ENCODE data around the gene PGS1. TPM values are rescaled to one million over a fixed set of nuclear protein-coding genes. Genes with fewer than 3 reads are reported as not detected.
A peak's percentile ranks its signal among the peaks of the same experiment; 100 is the strongest.

The PGS1 gene
- total and polyA plus RNA-seq, 8 donors: 42.9 to 83.6 (median 58.7) TPM

DNA sequence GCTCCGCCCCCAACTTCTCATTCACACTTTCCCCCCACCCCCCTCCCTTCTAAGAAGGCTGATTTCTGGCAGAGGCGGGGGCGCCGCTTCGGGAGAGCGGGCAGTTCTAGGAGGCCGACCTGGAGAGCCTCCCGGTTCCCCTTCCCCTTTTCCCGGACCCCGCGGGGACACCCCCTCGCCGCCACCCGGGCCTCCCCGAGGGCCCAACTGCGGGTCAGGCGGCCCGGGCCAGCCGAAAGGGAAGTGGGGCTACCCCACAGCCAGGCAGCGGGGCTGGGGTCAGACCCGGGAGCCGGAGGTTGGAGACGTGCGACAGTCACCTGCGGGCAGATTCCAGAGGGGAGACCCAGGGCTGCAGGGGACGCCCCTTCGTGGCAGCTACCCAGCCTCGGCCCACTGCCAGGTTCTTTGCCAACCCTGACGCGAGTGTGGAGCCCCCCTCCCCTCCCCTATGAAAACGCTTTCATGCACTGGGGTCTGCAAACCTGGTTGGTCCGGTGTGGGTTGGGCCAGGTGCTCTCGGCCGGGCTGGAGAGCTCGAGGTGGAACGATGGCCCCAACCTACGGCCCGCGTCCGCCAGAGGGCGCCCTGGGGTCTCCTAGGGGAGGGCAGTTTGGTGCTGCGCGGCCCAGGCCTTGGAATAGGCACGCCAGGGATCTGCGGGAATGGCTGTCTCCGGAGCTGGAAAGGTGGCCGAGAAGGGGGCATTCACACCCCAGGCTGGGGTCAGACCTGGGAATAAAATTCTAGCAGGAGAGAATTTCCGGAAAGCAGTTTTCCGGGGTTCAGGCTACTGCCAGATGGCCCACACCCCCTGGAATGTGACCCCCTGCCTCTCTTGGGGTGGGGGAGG is 17.9 kb upstream of the PGS1 start:
- H3K4me3 ChIP-seq: peak overlapping the region; percentile 31 to 96
- no peaks in the 10 kb centered on the region for H3K27me3 ChIP-seq
- H3K36me3 ChIP-seq: peaks cover 0 to 36% of the 10 kb centered on the region in 2 donors
- DNase-seq (peak; percentile 75 to 100 (median 92)), ATAC-seq (peak; percentile 77)
- intact Hi-C loops (cut with DNase I): loop anchor here in 1 of 2 donors (5.0 kb wide), 1 partner anchor 62 kb away; no protein-coding TSS in a partner anchor
- H3K9me3 ChIP-seq: no peaks in the 10 kb centered on the region
- H3K27ac ChIP-seq: peak overlapping the region; percentile 93 to 98
- peaks cover 31 to 60% of the 10 kb centered on the region in 2 donors for H3K4me1 ChIP-seq
- TF ChIP-seq, protein P1, sequence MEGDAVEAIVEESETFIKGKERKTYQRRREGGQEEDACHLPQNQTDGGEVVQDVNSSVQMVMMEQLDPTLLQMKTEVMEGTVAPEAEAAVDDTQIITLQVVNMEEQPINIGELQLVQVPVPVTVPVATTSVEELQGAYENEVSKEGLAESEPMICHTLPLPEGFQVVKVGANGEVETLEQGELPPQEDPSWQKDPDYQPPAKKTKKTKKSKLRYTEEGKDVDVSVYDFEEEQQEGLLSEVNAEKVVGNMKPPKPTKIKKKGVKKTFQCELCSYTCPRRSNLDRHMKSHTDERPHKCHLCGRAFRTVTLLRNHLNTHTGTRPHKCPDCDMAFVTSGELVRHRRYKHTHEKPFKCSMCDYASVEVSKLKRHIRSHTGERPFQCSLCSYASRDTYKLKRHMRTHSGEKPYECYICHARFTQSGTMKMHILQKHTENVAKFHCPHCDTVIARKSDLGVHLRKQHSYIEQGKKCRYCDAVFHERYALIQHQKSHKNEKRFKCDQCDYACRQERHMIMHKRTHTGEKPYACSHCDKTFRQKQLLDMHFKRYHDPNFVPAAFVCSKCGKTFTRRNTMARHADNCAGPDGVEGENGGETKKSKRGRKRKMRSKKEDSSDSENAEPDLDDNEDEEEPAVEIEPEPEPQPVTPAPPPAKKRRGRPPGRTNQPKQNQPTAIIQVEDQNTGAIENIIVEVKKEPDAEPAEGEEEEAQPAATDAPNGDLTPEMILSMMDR (IDR thresholded peaks at IDR 0.05): peak; percentile 85 to 96

DNA sequence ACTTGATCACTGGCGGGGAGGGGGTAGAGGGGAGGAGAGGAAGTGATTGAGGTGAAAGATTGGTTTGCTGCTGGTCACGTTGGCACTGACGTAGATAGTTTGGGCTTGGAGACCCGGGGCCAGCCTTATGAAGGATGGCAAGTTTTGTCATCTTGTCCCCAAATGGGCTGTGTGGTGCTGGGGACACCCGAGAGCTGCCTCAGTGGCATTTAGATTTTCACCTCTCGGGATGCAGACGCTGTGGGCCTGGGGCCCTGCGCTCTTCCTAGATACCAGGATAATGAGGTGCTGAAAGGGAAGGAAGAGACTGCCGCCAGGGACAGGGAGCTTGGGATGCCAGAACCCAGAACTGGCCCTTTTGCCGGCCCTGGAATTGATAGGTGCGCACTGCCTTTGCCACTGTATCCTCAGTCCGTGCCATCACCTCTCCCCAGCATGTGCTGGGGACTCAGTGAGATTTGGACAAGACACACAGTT is 17.2 kb upstream of the PGS1 start:
- H3K36me3 ChIP-seq: peaks cover 0 to 30% of the 10 kb centered on the region in 2 donors
- peak overlapping the region in 1 of 2 donors; percentile 98 for H3K27ac ChIP-seq
- DNase-seq: no peak
- H3K4me3 ChIP-seq: peak overlapping the region in 1 of 2 donors; percentile 96
- ATAC-seq: no peak
- intact Hi-C loops (cut with DNase I): loop anchor here in 1 of 2 donors (5.0 kb wide), 1 partner anchor 61 kb away; no protein-coding TSS in a partner anchor
- H3K27me3 ChIP-seq: no peaks in the 10 kb centered on the region
- peaks cover 32 to 60% of the 10 kb centered on the region in 2 donors for H3K4me1 ChIP-seq
- TF ChIP-seq, protein P1 (IDR thresholded peaks at IDR 0.05): no peak
- no peaks in the 10 kb centered on the region for H3K9me3 ChIP-seq

DNA sequence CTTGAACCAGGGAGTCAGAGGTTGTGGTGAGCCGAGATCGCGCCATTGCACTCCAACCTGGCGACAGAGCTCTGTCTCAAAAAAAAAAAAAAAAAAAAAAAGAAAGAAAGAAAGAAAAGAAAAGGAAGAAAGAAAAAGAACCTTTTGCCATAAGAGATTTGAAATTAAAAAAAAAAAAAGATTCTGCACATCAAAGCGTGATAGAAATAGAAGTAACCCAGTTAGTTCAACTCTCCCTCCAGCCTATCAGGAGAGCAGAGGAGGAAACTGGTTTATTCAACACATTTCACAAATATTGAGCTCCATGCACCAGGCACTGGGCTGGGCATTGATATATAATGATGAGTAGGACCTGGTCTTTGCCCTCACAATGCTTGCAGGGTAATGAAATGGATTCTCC is 16.2 kb upstream of the PGS1 start:
- no peaks in the 10 kb centered on the region for H3K9me3 ChIP-seq
- no peak overlapping the region for H3K4me3 ChIP-seq
- ATAC-seq (no peak), DNase-seq (no peak)
- H3K27me3 ChIP-seq: no peaks in the 10 kb centered on the region
- H3K27ac ChIP-seq: no peak overlapping the region
- TF ChIP-seq, protein P1 (IDR thresholded peaks at IDR 0.05): no peak
- H3K4me1 ChIP-seq: peaks cover 28 to 52% of the 10 kb centered on the region in 2 donors
- intact Hi-C loops (cut with DNase I): loop anchor here in 1 of 2 donors (5.0 kb wide), 1 partner anchor 60 kb away; no protein-coding TSS in a partner anchor
- peaks cover 0 to 20% of the 10 kb centered on the region in 2 donors for H3K36me3 ChIP-seq

DNA sequence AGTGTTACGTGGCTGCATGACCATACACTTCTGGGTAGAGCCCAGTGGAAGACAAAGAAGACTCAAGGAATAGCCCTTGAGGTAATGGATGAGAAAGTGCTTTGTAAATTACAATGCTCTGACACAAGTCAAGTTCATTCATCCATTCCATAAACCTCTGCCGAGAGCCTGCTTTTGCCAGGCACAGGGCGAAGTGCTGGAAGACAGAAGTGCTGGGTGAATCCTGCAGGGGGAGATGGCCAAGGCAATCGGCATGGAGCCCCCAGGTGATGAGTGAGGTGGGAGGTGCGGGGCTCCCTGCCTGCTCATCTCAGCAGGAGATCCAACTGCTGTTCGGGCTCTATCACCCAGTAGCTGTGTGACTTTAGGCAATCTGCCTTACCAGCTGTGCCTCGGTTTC is 15.8 kb upstream of the PGS1 start:
- peaks cover 24 to 48% of the 10 kb centered on the region in 2 donors for H3K4me1 ChIP-seq
- H3K36me3 ChIP-seq: peaks cover 0 to 16% of the 10 kb centered on the region in 2 donors
- H3K27me3 ChIP-seq: no peaks in the 10 kb centered on the region
- ATAC-seq (no peak), DNase-seq (no peak)
- H3K27ac ChIP-seq: no peak overlapping the region
- H3K4me3 ChIP-seq: no peak overlapping the region
- intact Hi-C loops (cut with DNase I): loop anchor here in 1 of 2 donors (5.0 kb wide), 1 partner anchor 60 kb away; no protein-coding TSS in a partner anchor
- no peaks in the 10 kb centered on the region for H3K9me3 ChIP-seq
- TF ChIP-seq, protein P1 (IDR thresholded peaks at IDR 0.05): no peak

All from left lung (tissue), 10 donors.